ENCODE results near the gene RPL9. TPM values are rescaled to one million over a fixed set of nuclear protein-coding genes. Genes with fewer than 3 reads are reported as not detected.

RPL9 gene
- total RNA-seq, 2 donors from 2014 or later: 1,341 to 1,760 TPM

GRCh38 chr4:39442998-39443397 is 15.7 kb downstream of the RPL9 start:
- H3K27me3 Mint-ChIP-seq (ENCODE audit: insufficient read depth): peaks cover 9% of the 10 kb centered on the region
- Histone ChIP-seq H3K27me3 (ENCODE audit: control insufficient read depth, insufficient read depth, low read length, poor library complexity, severe bottlenecking) (peaks cover 6% of the 10 kb centered on the region), H3K4me1 (ENCODE audit: control insufficient read depth, insufficient read depth, low read length) (no peaks in the 10 kb centered on the region), H3K4me3 (ENCODE audit: low read length) (no peak overlapping the region), H3K9me3 (ENCODE audit: control insufficient read depth, low read length) (no peaks in the 10 kb centered on the region), H3K36me3 (ENCODE audit: control insufficient read depth, insufficient read depth, low read length) (peaks cover 2% of the 10 kb centered on the region), H3K9ac (ENCODE audit: extremely low read depth, low read length, poor library complexity, severe bottlenecking) (no peak overlapping the region), H3K27ac (ENCODE audit: low read depth, low read length) (no peak overlapping the region)
- 95% methylated on average over 3 of the region's 4 CpGs; no CpG with 5 or more reads in 1 of the 2 experiments for WGBS, 2 experiments (ENCODE audit: insufficient coverage in 1 of 2, insufficient read length in 1 of 2)
- no peak overlapping the region for H3K27ac Mint-ChIP-seq
- H3K4me3 Mint-ChIP-seq: no peak overlapping the region
- no peaks in the 10 kb centered on the region for H3K36me3 Mint-ChIP-seq (ENCODE audit: low read depth)
- peaks cover 7% of the 10 kb centered on the region for H3K4me1 Mint-ChIP-seq
- no peak for DNase-seq
- H3K9me3 Mint-ChIP-seq: no peaks in the 10 kb centered on the region
- TF ChIP-seq CTCF (conservative IDR thresholded peaks at IDR 0.05): no peak

- Histone ChIP-seq H3K4me1 (ENCODE audit: control insufficient read depth, insufficient read depth, low read length) (no peaks in the 10 kb centered on the region), H3K9me3 (ENCODE audit: control insufficient read depth, low read length) (no peaks in the 10 kb centered on the region), H3K9ac (ENCODE audit: extremely low read depth, low read length, poor library complexity, severe bottlenecking) (no peak overlapping the region), H3K4me3 (ENCODE audit: low read length) (no peak overlapping the region), H3K27me3 (ENCODE audit: control insufficient read depth, insufficient read depth, low read length, poor library complexity, severe bottlenecking) (peaks cover 6% of the 10 kb centered on the region), H3K27ac (ENCODE audit: low read depth, low read length) (no peak overlapping the region), H3K36me3 (ENCODE audit: control insufficient read depth, insufficient read depth, low read length) (no peaks in the 10 kb centered on the region)
- Mint-ChIP-seq H3K27me3 (ENCODE audit: insufficient read depth) (peaks cover 11% of the 10 kb centered on the region), H3K9me3 (no peaks in the 10 kb centered on the region), H3K4me1 (no peaks in the 10 kb centered on the region), H3K36me3 (ENCODE audit: low read depth) (no peaks in the 10 kb centered on the region), H3K27ac (no peak overlapping the region), H3K4me3 (no peak overlapping the region)
- WGBS, 2 experiments (ENCODE audit: insufficient coverage in 1 of 2, insufficient read length in 1 of 2): 92 to 100% methylated on average over 1 of the region's 2 CpGs
- TF ChIP-seq CTCF (conservative IDR thresholded peaks at IDR 0.05): no peak
- no peak for DNase-seq
Measured at GRCh38 chr4:39441593-39441992, 17.1 kb downstream of the RPL9 start.

GRCh38 chr4:39435659-39436563 is 22.8 kb downstream of the RPL9 start:
- Histone ChIP-seq H3K4me3 (ENCODE audit: low read length) (no peak overlapping the region), H3K27ac (ENCODE audit: low read depth, low read length) (no peak overlapping the region), H3K27me3 (ENCODE audit: control insufficient read depth, insufficient read depth, low read length, poor library complexity, severe bottlenecking) (peaks cover 6% of the 10 kb centered on the region), H3K4me1 (ENCODE audit: control insufficient read depth, insufficient read depth, low read length) (no peaks in the 10 kb centered on the region), H3K9ac (ENCODE audit: extremely low read depth, low read length, poor library complexity, severe bottlenecking) (no peak overlapping the region), H3K9me3 (ENCODE audit: control insufficient read depth, low read length) (no peaks in the 10 kb centered on the region), H3K36me3 (ENCODE audit: control insufficient read depth, insufficient read depth, low read length) (no peaks in the 10 kb centered on the region)
- WGBS, 2 experiments (ENCODE audit: insufficient coverage in 1 of 2, insufficient read length in 1 of 2): 51 to 75% methylated on average over 3 to 7 of the region's 7 CpGs
- no peaks in the 10 kb centered on the region for H3K9me3 Mint-ChIP-seq
- no peaks in the 10 kb centered on the region for H3K4me1 Mint-ChIP-seq
- no peak for DNase-seq
- no peak overlapping the region for H3K27ac Mint-ChIP-seq
- TF ChIP-seq CTCF (conservative IDR thresholded peaks at IDR 0.05): peak; percentile 69
- peaks cover 11% of the 10 kb centered on the region for H3K27me3 Mint-ChIP-seq (ENCODE audit: insufficient read depth)
- H3K36me3 Mint-ChIP-seq (ENCODE audit: low read depth): no peaks in the 10 kb centered on the region
- H3K4me3 Mint-ChIP-seq: no peak overlapping the region

Data from endodermal cell (in vitro differentiated cells).